ENCODE measurements around the gene RNF208. TPM values are rescaled to one million over a fixed set of nuclear protein-coding genes. Genes with fewer than 3 reads are reported as not detected.

Gene RNF208
- total RNA-seq, 1 donor from 2014 or later = 6.7 TPM

DNA sequence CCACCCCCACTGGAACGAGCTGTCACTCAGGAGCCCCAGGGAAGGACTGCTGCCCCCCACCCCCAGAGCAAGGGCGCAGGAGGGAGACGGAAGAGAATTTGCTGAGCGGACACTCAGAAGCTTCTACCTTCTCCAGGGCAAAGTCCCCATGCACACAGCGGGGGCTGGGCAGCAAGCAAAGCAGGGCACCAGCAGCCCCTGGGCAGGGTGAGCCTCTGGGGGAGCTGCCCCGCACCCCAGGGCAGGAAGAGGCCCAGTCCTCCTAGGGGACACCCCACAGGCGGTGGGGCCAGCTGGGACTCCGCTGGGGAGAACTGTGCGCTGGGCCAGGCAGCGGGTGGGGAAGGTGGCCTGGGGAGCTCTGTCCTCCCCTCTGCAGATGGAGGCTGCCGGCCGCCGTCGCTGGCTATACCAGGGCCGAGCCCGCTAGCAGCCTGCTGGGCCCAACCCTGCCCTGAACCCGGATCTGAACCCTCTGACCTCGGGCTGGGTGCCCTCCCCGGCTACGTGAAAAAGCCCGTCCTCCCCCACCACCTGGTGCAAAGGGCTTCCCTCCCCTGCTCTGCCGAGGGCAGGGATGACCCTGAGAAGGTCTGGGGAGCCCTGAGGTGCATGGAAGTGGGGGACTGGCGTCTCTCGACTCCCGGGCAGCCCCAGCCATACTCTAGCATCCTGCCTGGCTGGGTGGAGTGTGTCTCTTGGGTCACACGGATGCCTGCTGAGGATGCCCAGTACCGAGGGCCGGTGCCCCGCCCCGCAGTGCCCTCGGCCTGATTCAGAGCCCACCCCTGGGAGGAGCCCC is 8.1 kb upstream of the RNF208 start:
- TF ChIP-seq, protein P1, sequence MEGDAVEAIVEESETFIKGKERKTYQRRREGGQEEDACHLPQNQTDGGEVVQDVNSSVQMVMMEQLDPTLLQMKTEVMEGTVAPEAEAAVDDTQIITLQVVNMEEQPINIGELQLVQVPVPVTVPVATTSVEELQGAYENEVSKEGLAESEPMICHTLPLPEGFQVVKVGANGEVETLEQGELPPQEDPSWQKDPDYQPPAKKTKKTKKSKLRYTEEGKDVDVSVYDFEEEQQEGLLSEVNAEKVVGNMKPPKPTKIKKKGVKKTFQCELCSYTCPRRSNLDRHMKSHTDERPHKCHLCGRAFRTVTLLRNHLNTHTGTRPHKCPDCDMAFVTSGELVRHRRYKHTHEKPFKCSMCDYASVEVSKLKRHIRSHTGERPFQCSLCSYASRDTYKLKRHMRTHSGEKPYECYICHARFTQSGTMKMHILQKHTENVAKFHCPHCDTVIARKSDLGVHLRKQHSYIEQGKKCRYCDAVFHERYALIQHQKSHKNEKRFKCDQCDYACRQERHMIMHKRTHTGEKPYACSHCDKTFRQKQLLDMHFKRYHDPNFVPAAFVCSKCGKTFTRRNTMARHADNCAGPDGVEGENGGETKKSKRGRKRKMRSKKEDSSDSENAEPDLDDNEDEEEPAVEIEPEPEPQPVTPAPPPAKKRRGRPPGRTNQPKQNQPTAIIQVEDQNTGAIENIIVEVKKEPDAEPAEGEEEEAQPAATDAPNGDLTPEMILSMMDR (IDR thresholded peaks at IDR 0.05) = no peak
- no peak overlapping the region for H3K4me3 ChIP-seq
- intact Hi-C loops (cut with DNase I) = loop anchor here (5.0 kb wide), 1 partner anchor 113 kb away; no protein-coding TSS in a partner anchor
- H3K27me3 ChIP-seq = peaks cover 55% of the 10 kb centered on the region
- no peak overlapping the region for H3K27ac ChIP-seq
- H3K9me3 ChIP-seq = no peaks in the 10 kb centered on the region
- DNase-seq = no peak
- no peak for ATAC-seq
- no peaks in the 10 kb centered on the region for H3K4me1 ChIP-seq
- no peaks in the 10 kb centered on the region for H3K36me3 ChIP-seq

DNA sequence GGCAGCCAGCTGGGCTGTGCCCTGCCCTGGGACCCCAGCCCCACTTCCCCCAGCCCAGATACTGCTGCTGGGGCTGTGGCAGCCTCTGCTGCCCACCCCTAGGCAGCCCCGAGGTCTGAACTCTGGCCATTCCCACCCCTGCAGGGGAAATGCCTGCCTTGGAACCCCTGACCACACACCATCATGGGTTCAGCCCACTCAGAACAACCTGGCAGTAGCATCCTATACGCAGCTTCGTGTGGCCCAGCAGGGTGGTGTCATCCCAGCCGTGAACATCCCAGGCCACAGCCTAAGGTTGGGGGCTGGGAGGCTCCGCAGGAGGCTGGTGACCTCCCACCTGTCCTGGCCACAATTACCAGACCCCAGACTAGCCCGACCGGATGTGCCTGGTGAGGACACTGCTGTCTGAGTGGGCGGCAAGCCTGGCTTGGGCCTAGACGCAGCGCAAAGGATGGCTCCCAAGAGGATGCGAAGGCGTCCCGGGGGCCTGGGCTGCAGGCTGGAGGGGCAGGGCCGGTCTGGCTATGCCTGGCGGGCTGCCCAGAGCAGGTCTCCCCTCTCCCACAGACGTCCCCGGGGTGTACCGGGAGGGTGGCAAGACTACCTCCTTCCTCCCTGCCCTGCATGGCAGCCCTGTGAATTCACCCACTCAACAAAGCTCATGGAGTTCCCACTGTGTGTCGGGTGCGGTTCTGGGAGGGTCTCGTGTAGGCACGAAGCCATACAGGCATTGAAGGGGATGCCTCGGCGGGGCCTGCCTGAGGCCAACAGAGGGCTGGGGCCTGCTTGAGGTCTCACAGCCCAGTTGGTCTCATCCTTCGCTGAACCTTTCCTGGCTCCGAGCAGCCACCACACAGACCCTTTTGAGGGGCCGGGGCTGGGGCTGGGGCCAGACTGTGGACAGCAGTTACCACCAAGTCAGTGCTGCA is 7.2 kb upstream of the RNF208 start:
- Histone ChIP-seq H3K36me3 (no peaks in the 10 kb centered on the region), H3K4me1 (peaks cover 1% of the 10 kb centered on the region), H3K4me3 (no peak overlapping the region), H3K27ac (no peak overlapping the region), H3K9me3 (no peaks in the 10 kb centered on the region), H3K27me3 (peaks cover 46% of the 10 kb centered on the region)
- ATAC-seq = no peak
- intact Hi-C loops (cut with DNase I) = loop anchor here (5.0 kb wide), 1 partner anchor 112 kb away; no protein-coding TSS in a partner anchor
- DNase-seq = no peak
- TF ChIP-seq, protein P1 (IDR thresholded peaks at IDR 0.05) = no peak

DNA sequence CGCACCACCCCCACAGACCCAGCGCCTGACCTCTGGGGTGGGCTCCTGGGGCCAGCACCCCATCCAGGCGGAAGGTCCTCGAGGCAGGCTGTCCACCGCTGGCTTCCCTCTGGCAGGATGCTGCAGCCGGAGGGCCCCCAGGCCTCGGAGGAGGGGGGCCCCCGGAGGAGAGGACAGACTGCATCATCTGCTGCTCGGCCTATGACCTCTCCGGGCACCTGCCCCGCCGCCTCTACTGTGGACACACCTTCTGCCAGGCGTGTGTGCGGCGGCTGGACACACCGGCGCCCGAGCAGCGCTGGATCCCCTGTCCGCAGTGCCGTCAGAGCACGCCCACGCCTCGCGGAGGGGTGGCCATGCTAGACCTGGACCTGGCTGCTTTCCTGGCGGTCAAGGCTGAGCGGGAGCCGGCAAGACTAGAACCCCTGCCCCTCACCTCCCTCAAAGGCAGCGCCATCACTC is 6.5 kb upstream of the RNF208 start:
- no peak overlapping the region for H3K27ac ChIP-seq
- ATAC-seq (no peak), DNase-seq (no peak)
- no peaks in the 10 kb centered on the region for H3K36me3 ChIP-seq
- intact Hi-C loops (cut with DNase I) = loop anchor here (5.0 kb wide), 1 partner anchor 111 kb away; no protein-coding TSS in a partner anchor
- no peaks in the 10 kb centered on the region for H3K9me3 ChIP-seq
- H3K4me1 ChIP-seq = peaks cover 5% of the 10 kb centered on the region
- no peak overlapping the region for H3K4me3 ChIP-seq
- H3K27me3 ChIP-seq = peaks cover 44% of the 10 kb centered on the region
- TF ChIP-seq, protein P1 (IDR thresholded peaks at IDR 0.05) = no peak

DNA sequence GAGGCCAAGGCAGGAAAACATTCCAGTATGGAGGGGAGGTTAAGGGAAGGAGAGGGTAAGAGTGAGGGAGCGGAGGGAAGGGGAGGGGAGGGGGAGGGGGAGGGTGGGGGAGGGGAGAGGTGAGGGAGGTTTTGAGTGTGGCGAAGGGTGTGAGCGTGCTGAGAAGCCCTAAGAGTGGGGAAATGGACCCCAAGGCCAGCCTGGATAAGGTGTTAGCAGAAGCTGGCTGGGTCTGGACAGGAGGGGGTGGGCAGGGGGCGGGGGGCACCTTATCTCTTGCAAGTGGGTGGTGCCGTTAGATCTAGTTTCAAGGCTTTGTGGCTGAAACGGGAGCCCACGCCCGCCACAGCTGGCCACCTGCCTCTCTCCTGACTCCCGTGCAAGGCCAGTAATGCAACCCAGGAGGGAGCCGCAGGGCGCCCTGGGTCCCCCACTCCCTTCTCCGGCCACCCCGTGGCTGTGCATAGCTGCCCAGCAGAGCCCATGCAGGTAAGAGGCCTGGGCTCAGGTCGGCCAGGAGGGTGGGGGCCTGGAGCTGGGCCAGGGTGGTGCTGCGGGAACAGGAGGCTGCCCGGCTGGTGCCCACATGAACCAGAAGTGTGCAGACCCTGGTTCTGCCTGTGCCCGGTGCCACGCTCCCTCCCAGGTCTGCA is 5.9 kb upstream of the RNF208 start:
- Histone ChIP-seq H3K27ac (no peak overlapping the region), H3K4me3 (no peak overlapping the region), H3K36me3 (no peaks in the 10 kb centered on the region), H3K27me3 (peaks cover 44% of the 10 kb centered on the region), H3K4me1 (peaks cover 7% of the 10 kb centered on the region), H3K9me3 (no peaks in the 10 kb centered on the region)
- intact Hi-C loops (cut with DNase I) = loop anchor here (5.0 kb wide), 1 partner anchor 111 kb away; no protein-coding TSS in a partner anchor
- no peak for DNase-seq
- TF ChIP-seq, protein P1 (IDR thresholded peaks at IDR 0.05) = no peak
- no peak for ATAC-seq

Data from upper lobe of right lung (tissue), 1 donor.